Loucy (cell line): Measurements from ENCODE around the gene ICAM1.

Source experiments
- CTCF ChIP-seq: fragments of 200-600 bp; sonication (generic); conservative IDR thresholded peaks from 2 replicates; pipeline ENCODE4 v1.5.1; 2014; ENCODE audit warnings: mild to moderate bottlenecking, antibody characterized with exemption, low read length
- EZH2phosphoT487 ChIP-seq: fragments of 200-600 bp; IDR thresholded peaks from 2 replicates; pipeline ENCODE4 v1.6.1; 2018; ENCODE audit warnings: antibody characterized with exemption, mild to moderate bottlenecking, moderate library complexity, borderline replicate concordance

- TF ChIP-seq CTCF (no peak), EZH2phosphoT487 (no peak)
Measured at GRCh38 chr19:10327793-10328192, 56.9 kb downstream of the ICAM1 start.
